GM19452 (cell line): ENCODE measurements around the gene SNX32.
"Not testable (repeated sequence)": the region's sequence is repeated elsewhere in the genome, so short reads cannot be mapped to it uniquely, and the experiment has no call there.

Experiments used
- ATAC-seq: cut with Tn5 transposase; IDR thresholded peaks from one replicate; pipeline ENCODE4 v1.9.1; 2021; ENCODE audit not compliant: unreplicated experiment

SNX32 gene

DNA sequence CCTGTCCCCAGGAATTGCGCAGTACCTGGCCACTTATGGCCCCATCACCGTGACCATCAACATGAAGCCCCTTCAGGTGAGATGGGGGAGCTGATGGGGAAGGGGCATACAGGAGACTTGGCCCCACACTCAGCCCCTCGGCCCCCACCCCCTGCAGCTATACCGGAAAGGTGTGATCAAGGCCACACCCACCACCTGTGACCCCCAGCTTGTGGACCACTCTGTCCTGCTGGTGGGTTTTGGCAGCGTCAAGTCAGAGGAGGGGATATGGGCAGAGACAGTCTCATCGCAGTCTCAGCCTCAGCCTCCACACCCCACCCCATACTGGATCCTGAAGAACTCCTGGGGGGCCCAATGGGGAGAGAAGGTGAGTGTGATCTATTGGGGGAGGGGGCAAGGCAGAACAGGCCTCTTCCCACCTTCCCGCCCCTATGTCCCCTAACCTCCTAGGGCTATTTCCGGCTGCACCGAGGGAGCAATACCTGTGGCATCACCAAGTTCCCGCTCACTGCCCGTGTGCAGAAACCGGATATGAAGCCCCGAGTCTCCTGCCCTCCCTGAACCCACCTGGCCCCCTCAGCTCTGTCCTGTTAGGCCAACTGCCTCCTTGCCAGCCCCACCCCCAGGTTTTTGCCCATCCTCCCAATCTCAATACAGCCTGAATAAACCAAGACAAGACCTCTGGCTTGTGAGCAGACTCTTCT, 49.4 kb downstream of the SNX32 start:
- ATAC-seq: no peak

DNA sequence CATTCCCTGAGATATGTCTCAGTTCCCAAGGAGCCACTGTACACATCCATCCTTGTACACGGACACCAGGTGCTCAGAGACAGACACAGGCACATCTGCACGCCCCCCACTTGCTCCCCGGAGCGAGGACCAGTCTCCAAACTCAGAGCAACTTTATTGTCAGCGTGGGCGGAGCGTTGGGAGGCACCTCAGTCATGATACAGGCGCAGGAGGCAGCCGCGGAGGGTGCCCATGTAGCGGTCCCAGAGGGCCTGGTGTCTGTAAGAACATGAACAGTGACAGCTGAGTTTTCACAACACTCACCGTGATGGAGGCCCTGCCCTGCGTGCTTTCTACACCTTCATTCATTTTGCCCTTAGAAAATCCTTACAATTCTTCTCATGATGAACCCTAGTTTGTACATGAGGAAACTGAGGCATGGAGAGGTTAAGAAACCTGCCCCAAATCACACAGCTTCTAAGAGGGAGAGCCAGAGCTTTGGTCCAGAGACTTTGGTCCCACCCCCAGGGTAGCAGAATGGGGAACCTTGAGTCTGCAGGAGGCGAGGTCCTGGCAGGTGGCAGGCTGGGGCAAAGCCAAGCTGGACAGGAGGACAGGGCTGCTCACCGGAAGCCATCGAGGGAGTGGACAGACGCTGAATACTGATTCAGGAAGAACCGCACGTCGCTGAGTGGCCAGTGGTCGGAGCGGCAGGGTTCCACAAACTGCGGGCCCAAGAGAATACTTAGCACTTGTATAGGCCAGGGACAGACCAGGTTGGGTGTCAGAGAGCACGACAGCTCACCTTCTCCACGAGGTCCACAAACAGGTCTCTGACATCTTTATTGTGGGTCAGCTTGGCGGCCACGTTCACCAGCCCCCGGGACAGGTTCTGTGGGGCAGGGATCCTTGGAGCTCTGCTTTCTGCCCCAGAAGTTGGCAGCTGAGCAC, 50.3 kb downstream of the SNX32 start:
- no peak for ATAC-seq

DNA sequence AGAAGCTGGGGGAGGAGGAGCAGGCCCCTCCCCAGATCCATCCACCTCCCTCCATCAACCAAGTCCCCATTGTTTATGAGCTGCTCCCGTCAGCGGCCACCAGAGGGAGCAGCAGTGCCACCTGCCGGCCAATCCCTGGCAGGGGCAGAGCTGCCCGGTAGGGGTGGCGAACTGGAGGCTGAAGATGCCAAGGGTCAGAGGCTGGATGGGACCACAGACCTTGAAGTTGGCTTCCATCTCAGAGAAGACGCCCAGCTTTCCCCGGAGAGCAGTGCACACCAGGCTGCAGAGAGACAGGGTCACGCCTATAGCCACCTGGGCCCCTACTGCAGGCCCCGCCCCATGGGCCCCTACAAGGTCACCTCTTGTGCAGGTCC, 50.9 kb downstream of the SNX32 start:
- ATAC-seq: no peak

DNA sequence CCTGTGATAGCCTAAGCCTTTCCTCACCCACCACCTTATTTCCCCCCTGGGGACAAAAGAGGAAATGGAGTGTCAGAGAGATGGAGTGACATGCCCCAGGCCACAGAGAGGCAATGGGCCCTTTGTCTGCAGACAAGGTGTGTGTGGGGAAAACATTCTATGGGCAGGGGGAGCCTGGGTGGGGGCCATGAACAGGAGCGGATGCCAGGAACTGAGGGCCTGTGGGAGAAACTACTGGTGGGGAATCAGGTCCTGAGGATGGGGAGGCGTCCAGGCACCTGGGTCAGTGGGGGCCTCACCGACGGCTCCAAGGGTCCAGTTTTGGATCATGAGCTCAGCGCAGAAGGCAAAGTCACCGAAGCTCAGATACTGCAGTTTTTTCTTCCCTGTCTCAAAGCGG, 51.5 kb downstream of the SNX32 start:
- ATAC-seq: no peak

DNA sequence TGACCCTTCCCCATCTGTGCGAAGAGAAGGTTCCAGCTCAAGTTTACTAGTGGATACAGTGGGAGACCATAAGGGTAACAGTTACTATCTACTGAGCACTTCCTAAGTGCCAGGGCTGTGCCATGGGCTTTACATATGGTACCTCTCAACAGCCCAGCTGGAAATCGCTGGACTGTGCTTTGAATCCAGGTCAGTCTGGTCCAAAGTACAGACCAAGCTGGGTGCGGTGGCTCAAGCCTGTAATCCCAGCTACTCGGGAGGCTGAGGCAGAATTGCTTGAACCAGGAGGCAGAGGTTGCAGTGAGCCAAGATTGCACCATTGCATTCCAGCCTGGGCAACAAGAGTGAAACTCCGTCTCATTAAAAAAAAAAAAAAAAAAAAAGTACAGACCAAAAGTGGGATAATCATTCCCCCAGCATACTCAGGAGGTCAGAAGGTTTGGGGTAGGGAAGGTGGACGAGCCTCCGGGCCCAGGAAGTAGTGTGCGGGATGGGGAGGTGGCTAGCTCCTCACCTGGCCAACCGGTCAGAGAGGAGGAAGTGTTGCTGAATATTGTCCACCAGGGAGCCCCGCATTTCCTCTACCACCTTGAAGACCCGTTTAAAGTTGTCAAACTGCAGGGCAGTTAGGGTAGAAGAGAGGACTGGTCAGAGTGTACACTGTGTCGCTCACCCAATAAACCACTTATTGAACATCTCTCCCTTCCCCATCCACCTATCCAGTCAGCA, 52.2 kb downstream of the SNX32 start:
- ATAC-seq: no peak

DNA sequence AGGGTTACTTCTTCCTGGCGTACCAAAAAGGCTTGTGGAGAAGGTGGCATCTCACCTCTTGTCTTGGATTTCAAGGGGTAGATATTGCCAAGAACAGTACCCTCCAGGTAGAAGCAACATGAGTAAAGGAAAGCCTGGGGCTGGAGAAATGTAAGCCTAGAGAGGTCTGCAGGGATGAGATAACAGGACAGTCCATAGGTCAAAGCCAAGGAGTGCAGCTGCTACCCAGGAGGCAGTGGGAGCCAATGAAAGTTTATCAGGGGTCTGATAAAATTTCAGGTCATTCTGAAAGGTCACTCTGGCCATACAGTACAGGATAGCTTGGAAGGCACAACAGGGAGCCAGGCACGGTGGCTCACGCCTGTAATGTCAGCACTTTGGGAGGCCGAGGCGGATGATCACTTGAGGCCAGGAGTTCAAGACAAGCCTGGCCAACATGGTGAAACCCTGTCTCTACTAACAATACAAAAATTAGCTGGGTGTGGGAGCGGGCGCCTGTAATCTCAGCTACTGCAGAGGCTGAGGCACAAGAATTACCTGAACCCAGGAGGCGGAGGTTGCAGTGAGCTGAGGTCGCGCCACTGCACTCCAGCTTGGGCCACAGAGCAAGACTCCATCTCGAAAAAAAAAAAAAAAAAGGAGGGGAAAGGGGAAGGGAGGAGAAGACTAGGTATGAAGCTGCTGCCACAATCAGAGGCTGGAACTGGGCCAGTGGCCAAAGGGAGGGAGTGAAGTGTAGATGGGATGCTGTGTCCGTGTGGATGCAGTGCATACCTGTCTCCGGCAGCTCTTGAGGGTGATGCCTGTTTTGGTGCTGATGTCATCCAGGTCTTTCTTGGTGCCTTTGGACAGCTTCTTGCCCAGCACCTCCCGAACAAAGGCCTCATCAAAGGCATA, 53.3 kb downstream of the SNX32 start:
- ATAC-seq: no peak

DNA sequence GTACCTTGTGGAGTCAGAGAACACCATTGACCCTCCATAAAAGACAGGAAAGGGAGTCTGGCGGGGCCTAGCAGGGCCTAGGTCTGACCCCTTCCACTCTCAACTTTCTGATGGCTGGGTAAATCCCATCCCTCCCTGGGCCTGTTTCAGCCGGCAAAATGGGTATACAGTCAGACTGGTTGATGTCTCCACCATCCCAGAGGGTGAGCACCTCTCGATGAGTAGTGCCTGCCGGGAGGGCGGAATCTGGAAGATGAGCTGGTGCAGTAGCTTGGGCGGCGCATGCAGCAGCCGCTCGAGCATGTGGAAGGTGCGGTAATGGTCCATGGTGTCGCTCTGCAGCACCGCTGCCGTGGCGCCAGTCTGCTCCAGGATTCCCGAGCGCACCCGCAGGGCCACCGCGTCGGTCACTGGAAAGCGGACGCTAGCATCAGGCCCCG, 54.0 kb downstream of the SNX32 start:
- ATAC-seq: no peak

DNA sequence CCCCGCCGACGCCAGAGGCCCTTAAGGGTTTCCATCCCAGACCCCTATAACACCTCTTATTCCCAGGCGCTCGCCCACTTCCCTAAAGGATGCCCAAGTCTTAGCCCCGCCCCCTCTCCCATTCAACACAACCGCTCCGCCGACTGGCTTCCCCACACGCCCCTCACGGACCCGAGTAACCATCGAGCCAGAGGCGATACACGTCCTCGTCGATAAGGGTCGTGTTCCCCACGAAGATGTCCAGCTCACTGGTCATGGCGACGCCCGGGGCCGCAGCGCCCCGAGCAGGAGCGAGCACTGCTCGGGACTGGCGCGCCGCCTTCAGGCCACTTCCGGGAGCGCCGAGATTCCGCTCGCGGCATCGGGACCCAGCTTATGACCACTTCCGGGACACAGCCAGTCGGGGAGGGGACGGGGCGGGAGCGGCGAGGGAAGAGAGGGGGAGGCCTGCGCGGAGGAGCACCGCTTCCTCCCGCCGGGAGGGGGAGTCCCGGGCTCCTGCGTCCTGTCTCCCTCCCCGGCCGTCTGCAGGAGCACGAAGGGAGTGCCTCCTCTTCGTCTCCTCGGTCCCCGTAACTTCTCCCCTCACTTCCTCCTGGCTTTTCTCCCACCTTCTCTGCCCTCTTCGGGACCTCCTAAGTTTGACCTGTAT, 54.5 kb downstream of the SNX32 start, which contains the start of gene FIBP:
Gene FIBP, minus strand, starts transcription at position 309 of the 652 bp plus-strand sequence. Its CDS starts 53 bp downstream, at position 256.
- peak; percentile 51 for ATAC-seq

DNA sequence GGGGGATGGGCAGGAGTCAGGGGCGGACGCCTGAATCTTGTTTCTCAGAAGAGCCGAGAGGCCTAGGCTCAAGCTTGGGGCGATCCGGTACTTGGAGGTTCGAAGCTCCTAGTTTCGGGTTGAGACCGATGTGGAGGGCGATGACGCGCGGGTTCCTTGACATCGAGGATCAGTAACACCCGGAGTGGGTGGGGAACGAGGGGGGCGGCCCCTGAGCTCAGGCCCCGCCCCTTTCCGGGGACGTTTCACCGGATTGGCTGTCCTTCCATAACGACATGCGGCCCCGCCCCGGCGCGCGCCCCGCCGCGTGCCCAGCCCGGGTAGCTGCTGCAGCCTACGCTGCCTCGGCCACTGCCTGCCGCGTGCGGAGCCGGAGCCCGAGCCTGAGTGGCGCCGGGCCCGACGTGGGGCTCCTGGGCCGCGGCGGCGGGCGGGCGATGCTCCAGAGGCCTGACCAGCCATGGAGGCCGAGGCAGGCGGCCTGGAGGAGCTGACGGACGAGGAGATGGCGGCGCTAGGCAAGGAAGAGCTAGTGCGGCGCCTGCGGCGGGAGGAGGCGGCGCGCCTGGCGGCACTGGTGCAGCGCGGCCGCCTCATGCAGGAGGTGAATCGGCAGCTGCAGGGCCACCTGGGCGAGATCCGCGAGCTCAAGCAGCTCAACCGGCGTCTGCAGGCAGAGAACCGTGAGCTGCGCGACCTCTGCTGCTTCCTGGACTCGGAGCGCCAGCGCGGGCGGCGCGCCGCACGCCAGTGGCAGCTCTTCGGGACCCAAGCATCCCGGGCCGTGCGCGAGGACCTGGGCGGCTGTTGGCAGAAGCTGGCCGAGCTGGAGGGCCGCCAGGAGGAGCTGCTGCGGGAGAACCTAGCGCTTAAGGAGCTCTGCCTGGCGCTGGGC, 56.8 kb downstream of the SNX32 start, which contains the start of gene CCDC85B:
Gene CCDC85B, plus strand, starts transcription at position 350 of the 895 bp plus-strand sequence. Its CDS starts 111 bp downstream, at position 461.
- ATAC-seq: peak; percentile 53

DNA sequence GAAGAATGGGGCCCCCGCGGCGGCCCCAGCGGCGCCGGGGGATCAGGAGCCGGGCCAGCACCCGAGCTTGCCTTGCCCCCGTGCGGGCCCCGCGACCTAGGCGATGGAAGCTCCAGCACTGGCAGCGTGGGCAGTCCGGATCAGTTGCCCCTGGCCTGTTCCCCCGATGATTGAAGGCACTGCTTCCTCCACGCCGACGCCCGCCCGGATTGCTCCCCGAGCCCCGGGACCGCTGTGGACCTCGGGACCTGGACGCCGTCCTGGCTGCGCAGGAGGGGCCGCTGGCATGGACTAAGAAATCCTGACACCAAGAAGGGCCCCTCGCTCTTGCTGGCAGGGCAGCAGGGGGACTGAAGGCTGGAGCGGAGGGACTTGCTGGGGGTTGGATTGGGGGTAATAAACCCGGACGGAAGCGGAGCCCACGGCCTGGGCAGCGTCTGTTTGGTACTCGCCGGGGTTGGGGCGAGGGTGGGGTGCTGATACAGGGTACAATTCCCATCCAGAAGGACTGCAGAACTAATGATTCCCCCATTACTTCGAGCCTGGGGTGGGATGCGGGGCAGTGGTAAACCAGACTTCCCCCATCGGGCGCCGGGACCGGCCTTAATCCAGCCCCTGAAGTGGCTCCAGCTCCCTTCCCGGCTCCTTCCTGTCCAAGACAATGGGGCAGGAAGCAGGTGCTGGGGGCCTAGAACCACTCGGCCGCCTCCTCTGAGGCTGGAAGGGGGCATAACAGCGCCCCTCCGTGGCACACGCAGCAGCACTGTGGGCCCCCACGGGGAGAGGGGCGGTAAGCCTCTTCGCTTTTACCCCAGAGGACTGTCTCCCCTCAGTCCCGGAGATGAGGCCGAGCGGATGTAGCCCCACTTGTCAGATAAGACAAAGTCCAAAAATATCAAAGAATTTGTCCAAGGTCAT, 57.7 kb downstream of the SNX32 start:
- no peak for ATAC-seq

DNA sequence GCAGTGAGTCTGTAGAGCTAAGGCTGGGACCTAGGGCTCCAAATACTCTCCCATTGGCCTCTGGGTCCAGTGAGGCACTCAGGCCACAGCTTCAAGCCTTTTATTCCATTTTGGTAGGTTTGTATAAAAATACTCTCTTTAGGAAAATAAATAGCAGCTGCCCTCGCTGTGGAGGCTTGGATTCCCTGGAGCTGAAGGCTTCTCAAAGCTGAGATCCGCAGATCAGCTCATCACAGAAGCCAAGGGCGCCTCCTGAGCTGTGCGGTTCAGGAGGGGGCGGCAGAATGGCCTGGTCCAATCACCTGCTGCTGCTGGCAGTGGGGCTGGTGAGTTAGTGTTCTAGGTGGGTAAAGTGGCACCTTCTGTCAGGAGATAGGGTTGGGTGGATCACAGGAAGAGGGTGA, 58.4 kb downstream of the SNX32 start:
- ATAC-seq: not testable (repeated sequence)

DNA sequence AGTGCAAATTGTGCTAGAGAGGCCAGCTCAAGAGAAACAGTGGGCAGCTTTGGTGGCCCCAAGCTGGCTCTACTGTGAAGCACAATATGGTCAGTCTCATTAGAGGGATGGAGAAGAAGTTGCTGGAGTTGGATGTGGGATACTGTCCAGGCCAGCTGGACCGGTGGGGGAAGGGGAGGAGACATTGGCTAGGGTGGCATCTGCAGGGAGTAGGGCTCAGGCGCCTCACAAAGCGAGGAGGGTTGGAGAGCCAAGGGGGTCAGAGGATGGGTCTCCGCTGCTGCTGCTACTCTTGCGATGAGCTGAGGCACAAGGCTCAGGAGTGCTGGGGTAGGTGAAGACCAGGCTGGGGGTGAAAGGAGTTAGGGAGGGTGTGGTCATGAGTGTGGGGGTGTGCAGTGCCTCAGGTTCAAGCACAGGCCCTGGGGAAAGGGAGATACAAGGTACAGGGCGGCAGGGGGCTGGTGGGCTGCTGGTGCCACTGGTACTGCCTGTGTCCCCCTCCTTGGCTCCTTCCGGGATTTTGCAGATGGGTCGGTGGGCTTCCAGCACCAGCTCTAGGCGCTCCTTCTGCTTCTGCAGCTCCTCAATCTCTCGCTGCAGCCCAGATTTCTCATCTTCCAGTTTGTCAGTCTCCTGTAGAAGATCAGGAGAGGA, 59.0 kb downstream of the SNX32 start:
- no peak for ATAC-seq

DNA sequence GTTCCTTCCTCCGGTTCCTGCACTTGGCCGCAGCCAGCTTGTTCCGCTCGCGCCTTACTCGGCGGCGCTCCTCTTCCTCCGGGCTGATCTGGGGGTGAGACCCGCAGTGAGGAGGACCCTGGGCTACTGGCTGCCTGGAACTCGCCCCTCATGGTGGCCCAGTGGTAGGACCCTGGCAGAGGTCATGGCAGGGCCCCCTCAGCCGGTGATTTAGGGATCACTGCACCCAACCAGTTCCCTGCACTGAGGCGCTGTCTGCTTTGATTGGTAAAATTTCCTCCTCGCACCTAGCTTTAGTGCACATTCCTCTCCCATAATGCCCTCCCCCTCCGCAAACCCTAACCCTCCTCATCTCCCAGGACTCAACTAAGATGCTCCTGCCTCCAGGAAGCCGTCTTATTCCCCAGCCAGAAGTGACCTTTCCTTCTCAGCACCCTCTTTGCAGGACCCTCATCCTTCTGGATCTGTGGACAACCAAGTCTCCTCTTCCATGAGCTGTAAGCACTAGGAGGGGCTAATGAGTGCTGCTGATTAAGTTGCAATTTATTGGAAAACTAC, 60.4 kb downstream of the SNX32 start:
- no peak for ATAC-seq

DNA sequence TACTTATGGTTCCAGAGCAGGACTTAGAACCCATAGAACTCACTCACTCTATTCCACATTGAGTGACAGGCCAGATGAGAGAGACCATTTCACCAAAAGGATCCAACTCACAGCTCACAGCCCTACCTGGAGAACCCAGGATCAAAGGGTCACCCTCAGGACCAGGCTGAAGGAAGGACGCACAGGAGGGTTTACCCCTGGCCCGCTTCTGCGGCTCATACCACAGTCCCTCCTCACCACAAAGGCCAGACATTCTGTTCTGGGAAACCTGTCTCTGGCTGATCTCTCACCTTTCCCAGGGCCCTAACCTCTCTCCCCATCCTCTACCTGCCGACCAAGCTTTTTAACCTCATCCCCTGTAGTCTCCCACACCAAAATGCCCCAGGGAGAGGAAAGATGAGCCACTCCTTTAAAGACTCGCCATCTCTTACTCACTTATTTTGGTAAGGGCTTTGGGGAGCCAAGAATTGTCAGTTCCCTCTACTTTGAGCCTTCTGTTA, 61.8 kb downstream of the SNX32 start:
- ATAC-seq: no peak

DNA sequence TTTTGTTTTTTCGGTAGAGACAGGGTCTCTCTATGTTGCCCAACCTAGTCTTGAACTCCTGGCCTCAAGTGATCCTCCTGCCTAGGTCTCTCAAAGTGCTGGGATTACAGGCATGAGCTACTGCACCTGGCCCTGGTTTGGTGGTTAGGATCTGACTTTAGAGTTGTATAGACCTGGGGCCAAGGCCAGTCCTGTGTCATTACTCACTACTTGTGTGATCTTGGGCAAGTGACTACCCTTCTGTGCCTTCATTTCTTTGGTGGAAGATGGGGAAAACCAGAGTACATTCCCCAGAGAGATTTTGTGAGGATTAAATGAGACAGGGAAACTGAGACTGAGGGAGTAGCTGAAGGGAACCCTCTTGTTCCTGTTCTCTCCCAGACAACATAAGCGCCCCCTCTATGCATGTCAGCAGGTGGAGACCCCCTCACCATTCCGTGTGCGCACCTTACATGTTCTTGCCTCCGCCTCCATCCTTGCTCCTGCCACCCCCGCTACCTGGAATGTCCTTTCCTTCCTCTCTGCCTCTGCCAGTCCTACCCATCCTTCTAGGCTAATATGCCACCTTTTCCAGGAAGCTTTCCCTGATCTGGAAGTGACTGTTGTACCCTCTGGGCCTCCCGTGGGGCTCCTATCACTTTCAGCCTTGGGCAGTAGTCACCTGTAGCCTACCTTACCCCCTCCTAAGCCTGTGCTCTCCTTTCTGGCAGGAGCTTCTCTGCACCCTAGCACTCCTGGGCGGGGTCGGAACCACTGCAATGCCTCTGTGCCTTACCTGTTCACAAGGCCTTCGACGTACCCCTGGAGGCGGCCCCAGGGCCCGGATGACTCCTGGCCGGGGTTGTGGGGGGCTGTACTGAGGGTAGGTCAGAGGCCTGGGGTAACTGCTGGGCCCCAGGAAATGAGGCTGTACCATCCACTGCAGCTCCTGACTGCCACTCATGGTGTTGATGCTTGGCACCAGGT, 62.6 kb downstream of the SNX32 start:
- no peak for ATAC-seq
